Cerebellar cortex (tissue), 1 donor: ENCODE measurements around the gene PLCB1.
A peak's percentile ranks its signal among the peaks of the same experiment; 100 is the strongest.
"Not testable (repeated sequence)": the region's sequence is repeated elsewhere in the genome, so short reads cannot be mapped to it uniquely, and the experiment has no call there.

Source experiments
- DNase-seq: peaks from one replicate; pipeline ENCODE4 v3.0.0-alpha.2; 2015; ENCODE audit warnings: low spot score

Gene PLCB1

DNA sequence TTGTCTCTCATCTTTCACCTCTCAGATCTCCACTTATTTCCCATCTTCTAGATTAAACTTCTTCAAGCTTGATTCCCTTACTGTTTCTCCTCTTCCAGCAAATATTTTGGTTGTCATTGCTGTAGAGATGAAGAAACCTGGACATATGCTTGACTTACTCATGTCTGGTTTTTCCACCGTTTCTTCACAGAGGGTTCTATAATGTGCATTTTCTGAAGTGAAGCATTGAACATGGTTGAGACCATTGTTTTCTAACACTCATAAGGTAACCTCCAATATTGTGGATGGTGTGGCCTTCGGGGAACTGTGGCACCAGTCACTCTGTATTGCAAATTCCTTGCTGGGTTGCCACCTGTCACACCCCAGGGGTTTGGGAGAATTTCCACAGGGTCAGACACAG is 237.2 kb downstream of the PLCB1 start:
- DNase-seq, result no peak

DNA sequence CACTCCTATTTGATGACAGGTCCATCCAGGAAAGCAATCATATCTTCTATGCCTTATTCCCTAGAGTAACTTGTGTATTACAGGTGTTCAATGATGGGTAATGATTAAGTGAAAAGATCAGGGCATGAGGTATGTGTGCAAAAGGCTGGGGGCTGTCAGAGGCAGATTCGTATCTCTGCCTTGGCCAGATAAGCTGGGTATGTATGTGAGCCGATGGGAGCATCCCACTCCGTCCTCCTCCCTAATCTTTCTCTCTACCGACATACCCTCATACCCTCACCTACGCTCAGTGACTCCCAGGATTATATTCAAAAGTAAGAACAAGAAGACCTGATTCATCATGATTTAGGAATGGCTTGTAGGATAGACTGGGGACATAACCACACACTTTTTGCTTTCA is 238.7 kb downstream of the PLCB1 start:
- no peak for DNase-seq

DNA sequence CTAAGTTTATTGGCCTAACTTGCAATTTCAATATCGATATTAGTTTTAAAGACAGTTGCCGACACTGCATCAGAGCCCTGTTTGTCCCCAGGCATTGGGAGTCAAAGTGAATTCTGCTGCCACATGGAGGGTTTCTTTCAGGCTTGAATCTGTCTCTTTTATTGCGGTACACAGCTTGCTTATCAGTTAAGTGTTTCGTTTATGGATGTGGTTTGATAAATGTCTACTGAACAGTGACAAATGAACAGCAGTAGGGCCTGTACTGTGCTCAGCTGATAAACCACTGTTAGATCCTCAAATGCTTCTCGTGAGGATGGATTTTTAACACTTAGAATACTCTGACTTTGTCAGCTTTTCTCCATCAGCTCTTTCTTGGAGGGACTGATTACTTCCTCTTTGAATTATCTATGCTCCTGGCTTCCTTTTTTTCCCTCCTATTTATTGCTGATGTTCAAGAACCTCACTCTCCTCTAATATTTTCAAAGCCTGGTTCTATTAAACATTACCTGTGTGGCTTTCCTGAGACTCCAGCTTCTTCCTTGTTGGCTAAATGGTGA is 240.8 kb downstream of the PLCB1 start:
- DNase-seq, result no peak

GRCh38 chr20:8373579-8373978 is 241.5 kb downstream of the PLCB1 start:
- DNase-seq, result no peak

DNA sequence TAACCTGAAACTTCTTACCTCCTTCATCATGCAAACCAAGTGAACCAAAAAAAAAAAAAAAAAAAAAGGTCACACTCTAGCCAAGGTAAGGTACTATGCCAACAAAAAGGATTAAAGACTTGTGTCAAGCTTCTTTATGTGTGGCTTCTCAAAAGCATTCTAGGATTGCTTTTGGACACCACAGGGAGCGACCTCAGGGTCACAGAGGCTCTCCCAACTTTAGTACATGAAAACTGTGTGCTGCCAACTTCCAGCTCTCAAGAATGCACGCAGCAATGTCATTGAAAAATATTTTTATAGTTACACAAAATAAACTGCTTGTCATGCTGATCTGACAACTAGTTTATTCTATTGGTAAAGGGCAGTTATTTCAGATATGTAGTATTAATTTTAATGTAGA is 243.8 kb downstream of the PLCB1 start:
- DNase-seq, result no peak

DNA sequence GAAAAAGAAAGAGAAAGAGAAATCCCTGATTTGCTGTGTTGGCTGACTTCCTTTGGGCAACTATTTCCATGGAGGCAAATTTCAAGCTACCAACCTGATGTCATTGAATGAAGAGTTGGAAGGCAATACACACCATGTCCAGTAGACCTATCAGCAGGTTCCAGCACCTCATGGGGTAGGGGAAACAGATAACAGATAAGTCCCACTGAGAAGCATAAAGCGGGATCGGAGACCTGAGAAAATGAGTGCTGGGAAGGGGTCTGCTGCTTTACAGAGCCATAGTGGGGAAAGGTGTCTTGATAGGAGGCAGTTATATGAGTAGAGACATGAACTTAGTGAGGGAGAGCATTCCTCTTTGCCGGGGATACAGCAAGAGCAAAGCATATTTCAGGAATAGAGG is 244.9 kb downstream of the PLCB1 start:
- no peak for DNase-seq

GRCh38 chr20:8379125-8379524 is 247.1 kb downstream of the PLCB1 start:
- DNase-seq, result not testable (repeated sequence)

- no peak for DNase-seq
Measured at GRCh38 chr20:8385247-8385646, 253.2 kb downstream of the PLCB1 start.

DNA sequence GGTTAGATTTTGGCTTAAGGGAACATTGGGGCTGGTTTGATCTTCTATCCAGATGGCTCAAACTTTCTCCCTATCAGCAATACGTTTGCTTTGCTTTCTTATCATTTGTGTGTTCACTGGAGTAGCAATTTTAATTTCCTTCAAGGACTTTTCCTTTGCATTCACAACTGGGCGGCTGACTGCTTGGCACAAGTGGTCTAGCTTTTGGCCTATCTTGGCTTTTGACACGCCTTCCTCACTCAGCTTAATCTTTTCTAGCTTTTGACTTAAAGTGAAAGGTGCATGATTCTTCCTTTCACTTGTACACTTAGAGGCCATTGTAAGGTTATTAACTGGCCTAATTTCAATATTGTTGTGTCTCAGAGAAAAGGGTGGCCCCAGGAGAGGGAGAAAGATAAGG is 254.9 kb downstream of the PLCB1 start:
- DNase-seq, result no peak

- DNase-seq, result no peak
Measured at GRCh38 chr20:8388141-8388540, 256.1 kb downstream of the PLCB1 start.

DNA sequence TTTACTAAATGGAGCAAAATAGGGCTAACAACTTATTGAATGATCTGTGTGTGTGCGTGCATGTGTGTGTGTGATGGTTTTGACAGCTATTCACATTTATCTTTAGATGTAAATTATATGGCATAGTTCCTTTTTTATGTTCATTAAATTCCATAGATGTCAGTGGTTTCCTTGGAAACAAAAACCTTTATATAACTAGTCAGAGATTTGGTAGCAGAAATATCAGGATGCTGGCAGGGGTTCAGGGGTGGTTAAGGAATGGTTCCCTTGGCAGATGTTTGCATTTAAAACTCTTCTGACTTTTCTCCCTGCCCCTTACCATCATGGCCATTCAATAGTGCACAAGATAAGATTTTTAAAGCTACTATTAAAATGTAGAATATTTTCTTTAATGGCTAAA is 256.6 kb downstream of the PLCB1 start:
- no peak for DNase-seq

GRCh38 chr20:8389381-8390036 is 257.4 kb downstream of the PLCB1 start:
- peak; percentile 76 for DNase-seq

GRCh38 chr20:8390037-8390433 is 258.0 kb downstream of the PLCB1 start:
- DNase-seq, result no peak

DNA sequence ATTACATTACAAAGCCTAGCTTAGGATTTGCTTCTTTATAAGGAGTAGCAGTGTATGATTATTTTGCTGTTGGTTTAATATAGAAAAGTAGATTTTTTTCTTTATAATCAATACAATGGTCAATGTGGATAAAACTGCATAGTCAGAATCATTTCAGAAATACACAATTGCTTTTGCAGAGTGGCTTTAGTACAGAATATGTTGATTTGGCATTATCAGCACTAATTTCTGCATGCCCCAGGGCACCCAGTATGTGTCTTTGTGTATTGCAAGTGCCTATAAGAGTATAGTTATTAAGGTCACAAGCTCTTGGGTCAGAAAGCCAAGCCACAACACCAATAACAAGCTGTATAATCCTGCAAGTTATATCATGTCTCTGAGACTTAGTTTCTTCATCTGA is 258.4 kb downstream of the PLCB1 start:
- DNase-seq, result no peak

DNA sequence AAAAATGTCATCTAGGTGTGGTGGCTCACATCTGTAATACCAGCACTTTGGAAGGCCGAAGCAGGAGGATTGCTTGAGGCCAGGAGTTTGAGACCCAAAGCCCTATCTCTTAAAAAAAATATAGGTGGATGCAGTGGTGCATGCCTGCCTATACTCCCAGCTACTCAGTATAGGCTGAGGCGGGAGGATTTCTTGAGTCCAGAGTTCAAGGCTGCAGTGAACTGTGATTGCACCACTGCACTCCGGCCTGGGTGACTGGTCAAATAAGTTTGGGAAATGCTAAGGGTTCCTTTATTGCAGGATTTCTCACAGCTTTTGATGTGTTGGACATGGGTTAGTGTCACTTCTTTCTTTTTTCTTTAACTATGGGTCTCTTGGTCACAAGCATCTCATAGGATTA is 261.3 kb downstream of the PLCB1 start:
- DNase-seq, result no peak

DNA sequence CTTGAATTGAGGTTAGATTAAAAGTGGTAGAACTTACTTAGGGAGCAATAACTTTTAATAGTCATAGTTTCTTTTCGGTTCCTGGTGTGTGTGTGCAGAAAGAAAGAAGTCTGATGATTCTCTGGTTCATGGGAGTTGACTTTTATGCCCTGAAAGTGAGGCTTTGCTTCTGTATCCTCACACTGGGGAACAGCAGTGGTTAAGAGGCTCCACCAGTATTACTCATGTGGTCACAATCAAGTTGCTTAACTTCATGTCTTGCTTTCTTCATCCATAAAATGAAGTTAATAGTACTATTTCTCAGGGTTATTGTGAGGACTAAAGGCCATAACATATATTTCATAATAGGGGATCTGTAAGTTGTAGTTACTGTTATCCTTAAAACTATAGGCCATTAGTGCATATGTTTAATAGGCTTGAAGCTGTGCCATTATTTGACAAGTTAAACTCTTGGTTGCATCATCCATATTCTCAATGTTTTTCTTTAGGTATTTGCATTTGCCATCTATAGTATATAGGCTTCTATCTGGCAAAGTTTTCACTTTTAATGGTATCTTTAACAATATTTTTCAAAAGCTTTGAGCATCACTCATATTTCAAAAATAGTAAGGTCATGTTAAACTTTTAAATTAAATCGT is 262.4 kb downstream of the PLCB1 start:
- no peak for DNase-seq

GRCh38 chr20:8395956-8396355 is 263.9 kb downstream of the PLCB1 start:
- DNase-seq, result no peak

DNA sequence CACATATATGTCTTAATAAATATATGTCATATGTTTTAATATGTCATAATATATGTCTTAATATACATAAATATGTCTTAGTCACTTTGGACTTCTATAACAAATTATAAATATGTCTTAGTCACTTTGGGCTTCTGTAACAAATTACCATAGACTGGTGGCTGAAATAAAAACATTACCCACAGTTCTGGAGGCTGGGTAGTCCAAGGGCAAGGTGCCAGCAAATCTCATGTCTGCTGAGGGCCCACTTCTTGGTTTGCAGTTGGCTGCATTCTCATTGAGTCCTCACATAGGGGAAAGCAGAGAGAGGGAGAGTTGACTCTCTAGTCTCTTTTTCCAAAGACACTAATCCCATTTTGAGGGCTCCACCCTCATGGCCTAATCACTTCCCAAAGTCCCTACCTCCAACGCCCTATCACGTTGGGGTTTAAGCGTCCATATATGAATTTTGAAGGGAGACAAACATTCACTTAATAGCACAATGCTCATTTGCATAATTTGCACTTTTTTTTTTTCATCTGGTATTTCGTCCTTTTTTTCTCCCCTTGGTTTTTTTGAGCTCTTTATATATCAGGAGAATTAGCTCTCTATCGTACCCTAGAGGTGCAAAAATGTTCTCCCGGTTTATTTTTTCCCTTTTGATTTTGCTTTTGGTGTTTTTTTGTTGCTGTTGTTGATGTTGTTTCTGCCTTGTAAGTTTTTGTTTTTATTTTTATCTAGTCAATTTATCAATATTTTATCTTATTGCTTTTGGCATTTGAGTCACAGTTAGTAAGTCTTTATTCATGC is 266.4 kb downstream of the PLCB1 start:
- DNase-seq, result no peak

- DNase-seq, result no peak
Measured at GRCh38 chr20:8399947-8400346, 267.9 kb downstream of the PLCB1 start.

DNA sequence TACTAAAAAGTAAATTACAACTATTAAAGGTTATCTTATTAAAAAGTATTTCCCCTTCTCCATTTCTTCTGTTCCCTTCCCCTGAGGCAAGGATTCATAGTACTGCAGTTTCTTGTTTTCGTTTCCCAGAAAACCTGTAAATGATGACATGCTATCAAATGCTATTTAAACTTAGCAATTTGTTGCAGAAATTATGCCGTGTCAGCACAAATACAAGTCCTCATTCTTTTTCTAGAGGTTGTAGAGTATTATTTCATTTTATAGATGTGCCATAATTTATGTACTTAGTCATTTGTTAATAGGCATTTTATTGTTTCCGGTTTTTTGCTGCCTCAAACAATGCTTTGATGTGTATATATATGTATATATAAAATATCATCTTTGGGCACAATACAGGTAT is 268.4 kb downstream of the PLCB1 start:
- DNase-seq, result no peak

DNA sequence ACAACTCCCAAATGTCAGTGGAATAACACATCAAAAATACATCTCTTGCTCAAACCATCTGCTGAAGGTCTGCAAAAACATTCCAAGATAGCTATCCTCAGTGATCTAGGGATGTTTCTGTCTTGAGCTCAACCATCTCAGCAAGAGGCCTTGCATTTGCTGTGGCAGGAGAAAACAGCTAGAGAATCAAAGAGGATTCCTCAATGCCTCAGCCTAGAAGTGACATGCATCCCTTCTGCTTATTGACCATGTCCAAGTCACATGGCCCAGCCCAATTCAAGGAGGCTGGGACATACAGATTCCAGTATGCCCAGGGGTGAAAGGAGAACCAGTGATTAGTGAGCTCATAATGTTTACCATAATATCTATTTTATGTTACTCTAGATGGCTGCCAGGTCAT is 269.5 kb downstream of the PLCB1 start:
- DNase-seq, result no peak

- DNase-seq, result no peak
Measured at GRCh38 chr20:8402798-8403197, 270.7 kb downstream of the PLCB1 start.
